Caco-2 (cell line): ENCODE data around the gene HDAC4. TPM values are rescaled to one million over a fixed set of nuclear protein-coding genes. Genes with fewer than 3 reads are reported as not detected.

Experiments
- BruUV-seq: library from RNA; stranded (reverse); fragments of 400-500 nt; replicated peaks from 2 replicates; lab custom pipeline; 2021; lab: Mats Ljungman, UMichigan
- CTCF ChIA-PET: fragments of 300-600 bp; sonication (Branson Sonifier 250); formaldehyde crosslinking; loops from one replicate; lab custom pipeline; 2022; ENCODE audit warnings: antibody characterized with exemption; lab: Charles Lee
- POLR2A ChIA-PET: fragments of 300-600 bp; sonication (Branson Sonifier 250); formaldehyde crosslinking; loops from one replicate; lab custom pipeline; 2022; ENCODE audit warnings: antibody characterized with exemption; lab: Charles Lee
- DNase-seq, 2 experiments: peaks; one replicate each; pipeline versions ENCODE4 v3.0.0 to v3.0.0-alpha.2; 2020 to 2022
- H3K27me3 ChIP-seq: replicated peaks from 2 replicates; pipeline ENCODE4 v1.6.0; 2011; ENCODE audit warnings: low read length; ENCODE audit not compliant: control insufficient read depth, insufficient read depth
- H3K36me3 ChIP-seq: 2 replicates; pipeline ENCODE4 v1.5.1; 2011; ENCODE audit warnings: low read length; ENCODE audit not compliant: control insufficient read depth, insufficient read depth
- H3K4me1 ChIP-seq: fragments of 250-450 bp; sonication (Bioruptor Pico); 2 replicates; pipeline ENCODE4 v1.5.1; 2020; ENCODE audit warnings: mild to moderate bottlenecking
- H3K4me3 ChIP-seq: 2 replicates; pipeline ENCODE4 v1.5.1; 2011; ENCODE audit warnings: low read depth, mild to moderate bottlenecking, control low read depth, low read length
- H3K9me3 ChIP-seq: fragments of 250-450 bp; sonication (Bioruptor Pico); 2 replicates; pipeline ENCODE4 v1.5.1; 2020; ENCODE audit warnings: mild to moderate bottlenecking, moderate library complexity
- H3K27ac Mint-ChIP-seq: one replicate; pipeline ENCODE4 v1.8.0; 2022; ENCODE audit warnings: mixed read lengths; ENCODE audit not compliant: unreplicated experiment
- H3K27me3 Mint-ChIP-seq: one replicate; pipeline ENCODE4 v1.8.0; 2022; ENCODE audit warnings: mixed read lengths; ENCODE audit not compliant: insufficient read depth, unreplicated experiment
- H3K36me3 Mint-ChIP-seq: one replicate; pipeline ENCODE4 v1.8.0; 2022; ENCODE audit warnings: mild to moderate bottlenecking, mixed read lengths; ENCODE audit not compliant: insufficient read depth, unreplicated experiment
- H3K4me1 Mint-ChIP-seq: one replicate; pipeline ENCODE4 v1.8.0; 2022; ENCODE audit warnings: low read depth, mixed read lengths; ENCODE audit not compliant: unreplicated experiment
- H3K4me3 Mint-ChIP-seq: one replicate; pipeline ENCODE4 v1.8.0; 2022; ENCODE audit warnings: mild to moderate bottlenecking, moderate library complexity, mixed read lengths; ENCODE audit not compliant: unreplicated experiment
- H3K9me3 Mint-ChIP-seq: one replicate; pipeline ENCODE4 v1.8.0; 2022; ENCODE audit warnings: mixed read lengths; ENCODE audit not compliant: unreplicated experiment
- intact Hi-C: fragments of 100-400 bp; cut with micrococcal nuclease; formaldehyde crosslinking; loops from one replicate; pipeline ENCODE4 v1.10.0; 2022; ENCODE audit not compliant: unreplicated experiment
- total RNA-seq: library from RNA; stranded (reverse); gene quantifications from 2 replicates; pipeline ENCODE4 v1.2.3, GENCODE V29; 2022
- TF ChIP-seq, protein P1 (sequence below), 2 experiments: fragments of 200-600 bp in 1 of 2; IDR thresholded peaks; 1 replicate in 1 of 2; 2 replicates in 1 of 2; pipeline versions ENCODE4 v1.5.1 to v1.8.0; 2011 to 2022; ENCODE audit warnings: antibody characterized with exemption in 1 of 2, control low read depth in 1 of 2, inconsistent platforms in 1 of 2, low read depth in 1 of 2, low read length in 1 of 2, mild to moderate bottlenecking in 1 of 2, moderate library complexity in 1 of 2; ENCODE audit not compliant: insufficient read depth in 1 of 2, severe bottlenecking in 1 of 2, unreplicated experiment in 1 of 2

The HDAC4 gene
- total RNA-seq, 1 experiment from 2014 or later = 15.5 TPM

DNA sequence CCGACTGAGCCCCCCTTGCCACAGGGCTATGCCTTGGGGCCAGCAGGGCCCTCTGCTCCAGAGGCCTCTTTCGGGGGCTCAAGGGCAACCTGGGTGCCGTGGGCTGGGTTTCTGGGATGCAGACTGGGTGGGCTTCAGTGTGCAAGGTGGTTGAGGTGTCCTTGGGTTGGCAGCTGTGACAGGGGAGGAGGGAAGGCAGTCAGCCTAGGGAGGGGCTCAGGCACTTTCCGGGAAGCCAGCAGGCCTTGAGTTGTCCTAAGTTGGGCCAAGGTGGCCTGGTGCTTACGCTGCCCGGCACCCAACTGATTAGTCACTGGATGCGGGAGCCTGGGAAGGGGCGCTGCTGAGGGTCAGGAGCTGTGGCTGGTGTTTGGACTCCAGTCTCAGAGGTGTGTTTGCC, 353.4 kb downstream of the HDAC4 start:
- ChIA-PET CTCF (no interaction called here), POLR2A (no interaction called here)
- no peaks in the 10 kb centered on the region for H3K9me3 ChIP-seq
- Mint-ChIP-seq H3K27me3 (no peaks in the 10 kb centered on the region), H3K27ac (peak overlapping the region; percentile 74), H3K4me1 (no peaks in the 10 kb centered on the region), H3K4me3 (no peak overlapping the region), H3K9me3 (no peaks in the 10 kb centered on the region), H3K36me3 (peaks cover 5% of the 10 kb centered on the region)
- H3K27me3 ChIP-seq = no peaks in the 10 kb centered on the region
- H3K36me3 ChIP-seq = no peaks in the 10 kb centered on the region
- DNase-seq = no peak
- no TSS peak for BruUV-seq
- H3K4me3 ChIP-seq = no peak overlapping the region
- H3K4me1 ChIP-seq = no peaks in the 10 kb centered on the region
- TF ChIP-seq, protein P1, sequence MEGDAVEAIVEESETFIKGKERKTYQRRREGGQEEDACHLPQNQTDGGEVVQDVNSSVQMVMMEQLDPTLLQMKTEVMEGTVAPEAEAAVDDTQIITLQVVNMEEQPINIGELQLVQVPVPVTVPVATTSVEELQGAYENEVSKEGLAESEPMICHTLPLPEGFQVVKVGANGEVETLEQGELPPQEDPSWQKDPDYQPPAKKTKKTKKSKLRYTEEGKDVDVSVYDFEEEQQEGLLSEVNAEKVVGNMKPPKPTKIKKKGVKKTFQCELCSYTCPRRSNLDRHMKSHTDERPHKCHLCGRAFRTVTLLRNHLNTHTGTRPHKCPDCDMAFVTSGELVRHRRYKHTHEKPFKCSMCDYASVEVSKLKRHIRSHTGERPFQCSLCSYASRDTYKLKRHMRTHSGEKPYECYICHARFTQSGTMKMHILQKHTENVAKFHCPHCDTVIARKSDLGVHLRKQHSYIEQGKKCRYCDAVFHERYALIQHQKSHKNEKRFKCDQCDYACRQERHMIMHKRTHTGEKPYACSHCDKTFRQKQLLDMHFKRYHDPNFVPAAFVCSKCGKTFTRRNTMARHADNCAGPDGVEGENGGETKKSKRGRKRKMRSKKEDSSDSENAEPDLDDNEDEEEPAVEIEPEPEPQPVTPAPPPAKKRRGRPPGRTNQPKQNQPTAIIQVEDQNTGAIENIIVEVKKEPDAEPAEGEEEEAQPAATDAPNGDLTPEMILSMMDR (IDR thresholded peaks at IDR 0.05; ENCODE audit: insufficient read depth in 1 of 2, low read depth in 1 of 2, low read length in 1 of 2, severe bottlenecking in 1 of 2, unreplicated experiment in 1 of 2) = no peak
- intact Hi-C loops = no loop called here

DNA sequence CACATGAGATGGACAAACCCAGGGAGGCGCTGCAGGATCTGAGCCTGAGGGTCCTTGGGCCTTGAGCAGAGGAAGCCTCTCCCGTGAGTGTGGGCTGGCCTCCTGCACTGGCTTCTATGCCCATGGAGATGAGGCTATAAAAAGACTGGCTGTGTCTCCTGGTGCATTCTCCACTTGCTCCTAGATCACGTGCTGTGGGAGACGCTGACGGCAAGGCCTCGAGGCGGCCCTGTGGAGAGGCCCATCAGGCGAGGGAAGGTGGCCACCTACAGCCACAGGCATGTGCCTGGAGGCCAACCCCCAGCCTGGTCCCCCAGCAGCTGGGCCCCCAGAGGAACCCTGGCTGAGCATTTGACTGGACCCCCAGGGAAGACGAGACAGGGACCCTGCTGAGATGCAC, 354.0 kb downstream of the HDAC4 start:
- Histone ChIP-seq H3K27me3 (no peaks in the 10 kb centered on the region), H3K4me3 (no peak overlapping the region), H3K9me3 (no peaks in the 10 kb centered on the region), H3K4me1 (no peaks in the 10 kb centered on the region), H3K36me3 (no peaks in the 10 kb centered on the region)
- no peaks in the 10 kb centered on the region for H3K27me3 Mint-ChIP-seq
- H3K27ac Mint-ChIP-seq = no peak overlapping the region
- ChIA-PET POLR2A (no interaction called here), CTCF (no interaction called here)
- peaks cover 5% of the 10 kb centered on the region for H3K36me3 Mint-ChIP-seq
- BruUV-seq = no TSS peak
- H3K9me3 Mint-ChIP-seq = no peaks in the 10 kb centered on the region
- intact Hi-C loops = no loop called here
- no peak overlapping the region for H3K4me3 Mint-ChIP-seq
- no peak for DNase-seq
- no peaks in the 10 kb centered on the region for H3K4me1 Mint-ChIP-seq
- TF ChIP-seq, protein P1 (IDR thresholded peaks at IDR 0.05; ENCODE audit: insufficient read depth in 1 of 2, low read depth in 1 of 2, low read length in 1 of 2, severe bottlenecking in 1 of 2, unreplicated experiment in 1 of 2) = no peak

DNA sequence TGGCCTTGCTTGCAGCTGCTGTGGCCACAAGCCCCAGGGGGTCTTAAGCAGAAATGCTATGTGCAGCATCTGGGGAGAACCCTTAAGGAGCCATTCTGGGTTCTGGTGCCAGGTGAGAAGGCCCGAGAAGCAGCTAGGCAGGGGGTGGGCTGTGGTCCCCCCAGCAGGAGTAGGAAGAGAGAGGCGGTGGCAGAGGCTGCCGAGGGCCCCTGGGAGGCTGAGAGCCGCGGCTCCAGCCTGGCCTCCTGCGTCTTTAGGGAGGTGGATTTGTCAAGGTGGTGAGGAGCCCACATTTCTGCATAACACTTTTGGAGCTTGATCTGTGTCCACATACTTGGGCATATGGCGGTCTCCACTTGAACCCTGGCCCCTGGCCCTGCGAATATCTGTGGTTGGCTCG, 356.5 kb downstream of the HDAC4 start:
- Mint-ChIP-seq H3K4me3 (no peak overlapping the region), H3K27me3 (no peaks in the 10 kb centered on the region), H3K36me3 (peaks cover 5% of the 10 kb centered on the region), H3K9me3 (no peaks in the 10 kb centered on the region), H3K27ac (no peak overlapping the region), H3K4me1 (no peaks in the 10 kb centered on the region)
- intact Hi-C loops = no loop called here
- ChIA-PET POLR2A (no interaction called here), CTCF (no interaction called here)
- Histone ChIP-seq H3K36me3 (no peaks in the 10 kb centered on the region), H3K4me1 (no peaks in the 10 kb centered on the region), H3K9me3 (no peaks in the 10 kb centered on the region), H3K4me3 (no peak overlapping the region), H3K27me3 (no peaks in the 10 kb centered on the region)
- TF ChIP-seq, protein P1 (IDR thresholded peaks at IDR 0.05; ENCODE audit: insufficient read depth in 1 of 2, low read depth in 1 of 2, low read length in 1 of 2, severe bottlenecking in 1 of 2, unreplicated experiment in 1 of 2) = no peak
- no TSS peak for BruUV-seq
- no peak for DNase-seq
